Right hindlimb (tissue), 1 donor: ENCODE results near the gene ZNF287.

Experiments
- DNase-seq: peaks from one replicate; pipeline ENCODE4 v3.0.0-alpha.2; 2018

ZNF287 gene

DNA sequence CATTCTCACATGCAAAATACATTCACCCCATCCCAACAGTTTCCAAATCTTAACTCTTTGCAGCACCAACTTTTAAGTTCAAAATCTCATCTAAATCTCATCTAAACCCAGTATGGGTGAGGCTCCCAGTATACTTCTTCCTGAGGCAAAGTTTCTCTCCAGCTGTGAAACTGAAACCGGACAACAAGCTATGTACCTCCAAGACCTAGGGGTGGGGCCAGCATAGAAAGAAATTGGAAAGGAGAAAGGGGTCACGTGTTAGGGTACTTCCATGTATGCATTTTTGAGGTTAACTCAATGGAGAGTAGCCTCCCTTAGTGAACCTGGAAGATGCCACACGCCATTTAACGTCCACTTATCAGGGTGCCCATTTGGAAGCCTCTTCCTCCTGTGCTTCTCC lies 53.1 kb downstream of the ZNF287 start:
- DNase-seq, result no peak

DNA sequence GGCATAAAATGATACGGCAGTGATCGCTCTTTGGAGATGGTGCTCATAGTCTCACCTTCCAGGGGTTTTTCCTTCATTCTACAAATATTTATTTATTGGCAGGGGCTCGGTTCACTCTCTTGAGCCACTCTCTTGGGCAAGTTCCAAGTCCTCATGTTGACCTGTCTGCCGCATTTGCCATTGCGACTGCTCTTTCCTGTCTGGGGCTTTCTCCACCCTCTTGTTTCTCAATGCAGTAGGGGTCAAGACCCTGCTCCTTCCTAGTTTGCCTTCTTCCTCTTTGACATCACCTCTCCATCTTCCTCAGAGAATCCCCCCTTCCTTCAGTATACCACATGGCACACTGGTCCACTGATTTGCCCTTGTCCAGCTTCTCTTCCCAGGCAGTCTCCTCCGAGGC lies 55.1 kb downstream of the ZNF287 start:
- no peak for DNase-seq

DNA sequence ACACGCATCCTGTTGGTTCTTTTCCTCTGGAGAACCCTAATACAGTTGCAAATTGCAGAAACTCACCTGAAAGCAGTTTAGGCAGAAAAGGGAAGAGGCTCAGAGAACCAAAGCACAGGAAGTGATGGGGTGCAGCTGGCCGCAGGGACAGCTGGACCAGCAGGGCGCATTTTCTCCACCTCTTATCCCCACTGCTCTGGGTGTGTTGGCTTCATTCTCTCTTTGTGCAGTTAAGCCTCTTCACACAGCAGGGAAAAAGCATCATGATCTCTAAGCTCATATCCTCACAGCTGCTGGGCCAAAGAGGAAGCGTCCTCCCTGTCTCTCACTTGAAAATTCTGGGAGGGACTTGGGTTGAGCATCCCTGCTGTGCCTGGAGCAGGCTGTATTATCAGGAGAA lies 57.0 kb downstream of the ZNF287 start:
- peak; percentile 77 for DNase-seq

DNA sequence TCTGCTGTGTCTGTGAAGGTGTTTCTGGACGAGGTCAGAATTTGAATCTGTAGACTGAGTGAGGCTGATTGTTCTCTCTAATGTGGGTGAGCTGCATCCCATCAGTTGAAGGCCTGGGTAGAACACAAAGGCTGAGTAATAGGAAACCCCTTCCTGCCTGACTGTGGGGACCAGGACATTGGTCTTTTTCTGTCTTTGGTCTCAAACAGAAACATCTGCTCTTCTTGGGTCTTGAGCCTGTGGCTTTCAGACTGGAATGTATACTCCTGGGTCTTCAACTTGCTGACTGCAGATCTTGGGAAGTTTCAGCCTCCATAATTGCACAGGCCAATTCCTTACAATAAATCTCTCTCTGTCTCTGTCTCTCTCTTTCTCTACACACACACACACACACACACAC lies 57.4 kb downstream of the ZNF287 start:
- no peak for DNase-seq

DNA sequence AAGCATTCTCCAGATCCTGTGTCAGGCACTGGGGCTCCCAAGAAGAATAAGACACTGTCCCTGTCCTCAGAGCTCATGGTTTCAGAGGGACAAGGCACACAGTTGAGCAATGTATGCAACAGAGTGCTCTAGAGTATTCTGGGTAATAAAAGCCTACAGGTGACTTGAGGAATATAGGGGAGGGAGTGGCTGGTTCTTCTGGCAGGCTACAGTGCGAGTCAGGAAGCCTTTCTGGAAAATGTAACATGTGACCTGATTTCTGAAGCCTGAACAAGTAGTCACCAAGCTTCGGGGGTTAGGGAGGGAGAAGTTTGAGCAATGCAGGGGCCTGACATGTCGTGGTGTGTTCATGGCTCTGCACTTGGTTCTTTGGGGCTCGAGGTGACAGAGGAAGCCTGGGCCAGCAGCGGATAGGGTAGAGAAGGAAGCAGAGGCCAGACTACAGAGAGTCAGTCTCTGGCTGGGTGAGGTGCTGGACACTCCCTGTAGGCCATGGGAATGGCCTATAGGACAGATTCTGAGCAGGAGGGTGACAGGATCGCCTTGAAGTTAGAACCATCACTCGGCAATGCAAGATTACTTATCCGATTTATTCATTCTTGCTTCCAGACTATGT lies 61.0 kb downstream of the ZNF287 start:
- no peak for DNase-seq

DNA sequence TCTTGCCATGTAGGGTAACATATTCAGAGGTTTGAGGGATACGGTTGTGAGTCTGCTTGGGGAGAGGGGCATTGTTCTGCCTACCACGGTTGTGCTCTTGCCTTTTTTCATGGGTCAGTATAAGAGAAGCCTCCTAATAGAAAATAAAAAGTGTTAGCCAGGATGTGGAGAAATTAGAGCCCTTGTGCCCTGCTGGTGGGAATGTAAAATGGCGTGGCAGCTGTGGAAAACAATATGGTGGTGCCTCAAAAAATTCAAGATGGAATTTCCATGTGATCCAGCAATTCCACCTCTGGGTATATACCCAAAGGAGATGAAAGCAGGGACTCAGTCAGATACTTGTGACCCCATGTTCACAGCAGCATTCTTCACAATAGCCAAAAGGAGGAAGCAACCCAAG lies 62.8 kb downstream of the ZNF287 start:
- DNase-seq, result no peak

DNA sequence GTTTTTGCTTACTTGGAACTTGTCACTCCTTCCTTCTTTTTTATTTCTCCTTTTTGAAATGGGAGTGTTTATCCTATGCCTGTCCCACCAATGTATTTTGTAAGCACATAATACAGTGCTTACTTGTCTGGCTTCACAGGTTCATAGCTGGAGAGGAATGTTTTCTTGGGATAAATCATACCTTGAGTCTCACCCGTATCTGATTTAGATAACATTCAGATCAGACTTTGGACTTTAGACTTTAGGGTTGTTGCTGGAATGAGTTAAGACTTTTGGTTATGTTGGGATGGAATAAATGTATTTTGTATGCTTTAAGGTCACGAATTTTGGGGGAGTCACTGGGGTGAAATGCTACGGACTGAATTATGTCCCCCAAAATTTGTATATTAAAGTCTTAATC lies 64.0 kb downstream of the ZNF287 start:
- no peak for DNase-seq
